Measurements from ENCODE around the gene CBLB. TPM values are rescaled to one million over a fixed set of nuclear protein-coding genes. Genes with fewer than 3 reads are reported as not detected.

CBLB gene
- total RNA-seq, 2 donors from 2014 or later, result 81.3 to 91.1 TPM

DNA sequence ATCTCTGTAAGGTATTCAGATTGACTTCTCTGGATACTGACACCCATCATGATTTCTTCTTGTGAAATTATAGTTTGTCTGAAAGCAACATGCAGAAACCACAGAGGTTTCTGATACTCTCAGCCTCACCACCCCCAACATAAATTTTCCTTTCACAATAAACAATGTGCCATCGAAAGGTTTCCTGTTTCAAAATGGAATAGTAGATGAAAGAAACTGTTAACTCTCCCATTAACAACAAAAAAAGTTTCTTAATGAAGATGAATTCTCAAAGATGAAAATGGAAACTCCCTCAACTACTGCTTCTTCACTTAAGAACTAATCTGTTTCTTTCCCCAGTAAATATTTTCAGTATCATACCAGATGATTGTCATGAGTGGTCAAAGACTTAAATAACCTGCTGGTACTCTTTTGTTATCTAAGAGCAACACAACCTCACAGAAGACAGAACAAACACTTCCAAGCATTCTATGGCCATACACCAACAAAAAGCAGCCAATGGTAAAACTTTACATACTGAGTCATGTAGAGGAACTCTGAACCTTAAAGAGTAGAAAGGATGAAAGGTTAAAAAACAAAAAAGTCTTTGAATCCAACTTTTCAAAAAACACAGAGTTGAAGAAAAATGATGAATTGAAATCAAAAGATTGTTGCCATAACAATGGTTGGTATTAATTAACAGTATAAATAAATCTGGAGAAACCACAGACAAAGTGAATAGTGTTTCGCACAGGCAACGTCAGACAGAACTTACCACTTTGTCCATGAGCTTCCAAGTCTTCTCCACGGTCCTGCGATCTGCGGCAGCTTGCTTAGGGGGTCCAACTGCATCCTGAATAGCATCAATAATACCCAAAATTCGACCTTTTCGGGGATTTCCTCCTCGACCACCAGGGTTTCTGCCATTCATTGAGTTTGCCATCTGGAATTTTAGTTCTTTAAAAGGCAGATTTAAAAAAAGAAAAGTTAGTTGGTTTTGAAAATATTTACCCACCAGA, 1.9 kb downstream of the CBLB start:
- H3K9me3 ChIP-seq (ENCODE audit: control insufficient read depth, low read length, poor library complexity, severe bottlenecking), result no peaks in the 10 kb centered on the region
- peaks cover 11% of the 10 kb centered on the region for H3K36me3 Mint-ChIP-seq (ENCODE audit: low read depth)
- peaks cover 42% of the 10 kb centered on the region for H3K4me1 Mint-ChIP-seq
- peak overlapping the region; percentile 98 for H3K27ac Mint-ChIP-seq
- DNase-seq (no peak), ATAC-seq (no peak)
- H3K27me3 Mint-ChIP-seq, result no peaks in the 10 kb centered on the region
- peak overlapping the region; percentile 100 for H3K4me3 Mint-ChIP-seq

DNA sequence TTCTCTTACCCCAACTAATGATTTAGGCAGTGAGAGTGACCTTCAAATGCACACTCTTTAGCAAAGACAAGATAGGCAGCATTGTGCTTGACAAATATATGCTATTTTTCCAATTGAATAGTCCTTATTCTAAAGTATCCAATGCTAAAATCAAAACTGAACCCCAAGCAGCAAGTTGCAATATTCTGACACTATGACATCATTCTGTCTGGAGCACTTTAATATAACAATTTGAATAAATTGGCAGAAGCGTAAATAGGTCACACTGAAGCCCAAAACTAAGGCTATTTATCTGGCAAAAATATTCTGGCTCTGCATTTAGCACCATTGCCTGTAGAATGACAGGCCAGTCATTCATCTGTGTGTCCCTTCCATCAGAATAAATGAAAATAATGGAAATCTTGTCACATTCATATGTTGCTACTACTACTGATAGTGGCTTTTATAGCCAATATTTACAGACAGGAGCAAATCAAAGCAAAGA, 2.9 kb downstream of the CBLB start:
- peak overlapping the region; percentile 98 for H3K27ac Mint-ChIP-seq
- peaks cover 42% of the 10 kb centered on the region for H3K4me1 Mint-ChIP-seq
- H3K27me3 Mint-ChIP-seq, result no peaks in the 10 kb centered on the region
- H3K4me3 Mint-ChIP-seq, result peak overlapping the region; percentile 100
- H3K9me3 ChIP-seq (ENCODE audit: control insufficient read depth, low read length, poor library complexity, severe bottlenecking), result no peaks in the 10 kb centered on the region
- DNase-seq (no peak), ATAC-seq (no peak)
- peaks cover 11% of the 10 kb centered on the region for H3K36me3 Mint-ChIP-seq (ENCODE audit: low read depth)

DNA sequence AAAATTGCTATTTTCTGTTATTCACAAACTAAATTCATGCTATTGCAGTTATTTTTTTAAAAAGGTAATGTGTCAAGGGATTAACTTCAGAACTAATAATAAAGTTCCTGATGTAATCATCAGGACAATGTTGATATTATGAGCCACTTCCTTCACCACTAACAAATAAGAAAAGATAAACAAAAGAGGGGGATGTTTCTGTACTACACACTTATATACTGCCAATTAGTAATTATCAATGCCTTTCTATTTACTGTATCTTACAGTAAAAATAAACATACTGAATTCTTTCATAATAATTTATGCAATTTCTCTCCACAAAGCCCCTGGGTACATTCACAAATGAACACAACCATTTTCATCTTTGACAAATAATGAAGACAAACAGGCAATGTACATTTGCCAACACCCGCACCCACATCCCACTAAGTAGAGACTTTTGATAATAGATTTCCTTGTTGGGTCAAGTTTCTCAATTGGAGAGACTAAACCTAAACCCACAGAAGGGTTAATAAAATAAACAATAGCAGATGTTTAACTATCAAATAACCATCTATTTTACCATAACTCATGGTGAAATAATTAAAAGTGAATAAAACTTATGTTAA, 3.7 kb downstream of the CBLB start:
- H3K27me3 Mint-ChIP-seq, result no peaks in the 10 kb centered on the region
- ATAC-seq (no peak), DNase-seq (no peak)
- peak overlapping the region; percentile 47 for H3K4me3 Mint-ChIP-seq
- H3K9me3 ChIP-seq (ENCODE audit: control insufficient read depth, low read length, poor library complexity, severe bottlenecking), result no peaks in the 10 kb centered on the region
- peaks cover 11% of the 10 kb centered on the region for H3K36me3 Mint-ChIP-seq (ENCODE audit: low read depth)
- H3K27ac Mint-ChIP-seq, result peak overlapping the region; percentile 98
- peaks cover 40% of the 10 kb centered on the region for H3K4me1 Mint-ChIP-seq

- H3K27me3 Mint-ChIP-seq, result no peaks in the 10 kb centered on the region
- DNase-seq (no peak), ATAC-seq (no peak)
- H3K4me3 Mint-ChIP-seq, result peak overlapping the region; percentile 25
- peaks cover 39% of the 10 kb centered on the region for H3K4me1 Mint-ChIP-seq
- peaks cover 12% of the 10 kb centered on the region for H3K36me3 Mint-ChIP-seq (ENCODE audit: low read depth)
- peak overlapping the region; percentile 14 for H3K27ac Mint-ChIP-seq
- no peaks in the 10 kb centered on the region for H3K9me3 ChIP-seq (ENCODE audit: control insufficient read depth, low read length, poor library complexity, severe bottlenecking)
These were observed 4.6 kb downstream of the CBLB start for GRCh38 chr3:105864212-105864611.

GRCh38 chr3:105863608-105864007, 5.2 kb downstream of the CBLB start:
- H3K9me3 ChIP-seq (ENCODE audit: control insufficient read depth, low read length, poor library complexity, severe bottlenecking), result no peaks in the 10 kb centered on the region
- Mint-ChIP-seq H3K27me3 (no peaks in the 10 kb centered on the region), H3K27ac (peak overlapping the region; percentile 14), H3K36me3 (ENCODE audit: low read depth) (peaks cover 11% of the 10 kb centered on the region), H3K4me3 (no peak overlapping the region), H3K4me1 (peaks cover 40% of the 10 kb centered on the region)
- DNase-seq, result no peak
- ATAC-seq, result no peak

- no peak overlapping the region for H3K4me3 Mint-ChIP-seq
- peak; percentile 59 for ATAC-seq
- H3K36me3 Mint-ChIP-seq (ENCODE audit: low read depth), result peaks cover 10% of the 10 kb centered on the region
- no peaks in the 10 kb centered on the region for H3K9me3 ChIP-seq (ENCODE audit: control insufficient read depth, low read length, poor library complexity, severe bottlenecking)
- H3K27me3 Mint-ChIP-seq, result no peaks in the 10 kb centered on the region
- no peak for DNase-seq
- peaks cover 35% of the 10 kb centered on the region for H3K4me1 Mint-ChIP-seq
- no peak overlapping the region for H3K27ac Mint-ChIP-seq
These were observed 6.6 kb downstream of the CBLB start for GRCh38 chr3:105862217-105862616.

- H3K4me3 Mint-ChIP-seq, result no peak overlapping the region
- ATAC-seq, result no peak
- no peak for DNase-seq
- H3K36me3 Mint-ChIP-seq (ENCODE audit: low read depth), result peaks cover 10% of the 10 kb centered on the region
- H3K27ac Mint-ChIP-seq, result no peak overlapping the region
- H3K4me1 Mint-ChIP-seq, result peaks cover 21% of the 10 kb centered on the region
- H3K9me3 ChIP-seq (ENCODE audit: control insufficient read depth, low read length, poor library complexity, severe bottlenecking), result no peaks in the 10 kb centered on the region
- no peaks in the 10 kb centered on the region for H3K27me3 Mint-ChIP-seq
These were observed 8.2 kb downstream of the CBLB start for GRCh38 chr3:105860641-105861040.

DNA sequence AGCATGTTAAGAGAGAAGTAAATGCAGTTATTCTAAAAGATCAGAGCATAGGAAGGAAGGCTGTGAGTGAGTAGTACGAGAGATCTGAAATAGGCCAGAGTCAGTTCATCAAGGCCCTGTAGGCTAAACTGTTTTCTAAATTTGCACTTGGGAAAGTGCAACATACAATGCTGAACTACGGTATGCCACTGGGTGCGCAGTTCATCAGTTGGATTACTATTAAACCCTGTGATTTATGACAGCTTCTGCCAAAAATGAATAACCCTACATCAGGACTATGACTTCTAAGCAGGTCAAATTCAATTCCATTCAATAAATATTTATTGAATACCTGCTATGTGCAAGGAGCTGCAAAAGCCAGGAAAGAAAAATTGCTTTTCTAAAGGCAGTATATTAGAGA, 10.8 kb downstream of the CBLB start:
- Mint-ChIP-seq H3K4me3 (no peak overlapping the region), H3K27me3 (no peaks in the 10 kb centered on the region), H3K27ac (no peak overlapping the region), H3K4me1 (peaks cover 12% of the 10 kb centered on the region), H3K36me3 (ENCODE audit: low read depth) (peaks cover 9% of the 10 kb centered on the region)
- DNase-seq (no peak), ATAC-seq (no peak)
- no peaks in the 10 kb centered on the region for H3K9me3 ChIP-seq (ENCODE audit: control insufficient read depth, low read length, poor library complexity, severe bottlenecking)

- no peaks in the 10 kb centered on the region for H3K27me3 Mint-ChIP-seq
- H3K27ac Mint-ChIP-seq, result no peak overlapping the region
These were observed 11.2 kb downstream of the CBLB start for GRCh38 chr3:105857601-105858000.

DNA sequence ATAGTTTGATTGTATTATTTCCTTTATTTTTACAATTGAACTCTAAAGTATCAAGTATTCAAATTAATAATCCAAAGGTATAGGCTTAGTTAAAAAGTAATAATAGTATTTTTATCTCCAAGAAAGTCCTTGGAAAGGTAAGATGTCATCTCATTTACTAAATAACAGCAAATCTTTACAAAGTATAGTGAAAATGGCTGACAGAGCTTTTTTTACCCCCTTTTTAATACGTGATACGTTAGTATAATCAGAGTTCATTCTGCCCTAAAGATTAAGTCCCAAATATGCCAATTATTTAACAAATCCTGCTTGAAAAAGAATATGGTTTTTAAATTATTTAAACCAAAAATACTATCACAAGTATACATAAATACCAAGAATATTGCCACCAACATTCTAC, 12.2 kb downstream of the CBLB start:
- Mint-ChIP-seq H3K4me3 (no peak overlapping the region), H3K27me3 (no peaks in the 10 kb centered on the region), H3K4me1 (peaks cover 12% of the 10 kb centered on the region), H3K27ac (no peak overlapping the region), H3K36me3 (ENCODE audit: low read depth) (peaks cover 9% of the 10 kb centered on the region)
- DNase-seq (no peak), ATAC-seq (no peak)
- no peaks in the 10 kb centered on the region for H3K9me3 ChIP-seq (ENCODE audit: control insufficient read depth, low read length, poor library complexity, severe bottlenecking)

More at GRCh38 chr3:105857601-105858000, 11.2 kb downstream of the CBLB start:
- DNase-seq (no peak), ATAC-seq (no peak)
- Mint-ChIP-seq H3K4me1 (peaks cover 12% of the 10 kb centered on the region), H3K4me3 (no peak overlapping the region), H3K36me3 (ENCODE audit: low read depth) (peaks cover 9% of the 10 kb centered on the region)
- no peaks in the 10 kb centered on the region for H3K9me3 ChIP-seq (ENCODE audit: control insufficient read depth, low read length, poor library complexity, severe bottlenecking)

- Mint-ChIP-seq H3K27me3 (no peaks in the 10 kb centered on the region), H3K4me1 (peaks cover 15% of the 10 kb centered on the region), H3K4me3 (no peak overlapping the region), H3K27ac (no peak overlapping the region), H3K36me3 (ENCODE audit: low read depth) (peaks cover 10% of the 10 kb centered on the region)
- DNase-seq (no peak), ATAC-seq (peak; percentile 85)
- no peaks in the 10 kb centered on the region for H3K9me3 ChIP-seq (ENCODE audit: control insufficient read depth, low read length, poor library complexity, severe bottlenecking)
These were observed 14.9 kb downstream of the CBLB start for GRCh38 chr3:105853801-105854432.

- Mint-ChIP-seq H3K36me3 (ENCODE audit: low read depth) (peaks cover 10% of the 10 kb centered on the region), H3K27me3 (no peaks in the 10 kb centered on the region), H3K27ac (no peak overlapping the region), H3K4me3 (no peak overlapping the region), H3K4me1 (peaks cover 25% of the 10 kb centered on the region)
- no peak for DNase-seq
- no peaks in the 10 kb centered on the region for H3K9me3 ChIP-seq (ENCODE audit: control insufficient read depth, low read length, poor library complexity, severe bottlenecking)
- no peak for ATAC-seq
These were observed 17.2 kb downstream of the CBLB start for GRCh38 chr3:105851582-105851981.

DNA sequence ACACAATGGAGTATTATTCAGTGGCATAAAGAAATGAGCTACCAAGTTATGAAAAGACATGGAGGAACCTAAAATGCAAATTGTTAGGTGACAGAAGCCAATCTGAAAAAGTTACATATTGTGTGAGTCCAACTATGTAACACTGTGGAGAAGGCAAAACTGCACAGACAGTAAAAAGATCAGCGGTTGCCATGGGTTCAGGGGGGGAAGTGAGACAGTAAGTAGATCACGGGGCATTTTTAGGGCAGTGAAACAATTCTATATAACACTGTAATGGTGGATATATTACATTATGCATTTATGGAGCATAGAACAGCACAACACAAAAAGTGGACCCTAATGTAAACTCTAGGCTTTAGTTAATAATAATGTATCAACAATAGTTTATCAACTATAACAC, 17.6 kb downstream of the CBLB start:
- Mint-ChIP-seq H3K36me3 (ENCODE audit: low read depth) (peaks cover 10% of the 10 kb centered on the region), H3K4me1 (peaks cover 25% of the 10 kb centered on the region), H3K27me3 (no peaks in the 10 kb centered on the region), H3K4me3 (no peak overlapping the region), H3K27ac (no peak overlapping the region)
- DNase-seq (no peak), ATAC-seq (no peak)
- no peaks in the 10 kb centered on the region for H3K9me3 ChIP-seq (ENCODE audit: control insufficient read depth, low read length, poor library complexity, severe bottlenecking)
